ENCODE results near the gene CALHM6.

DNA sequence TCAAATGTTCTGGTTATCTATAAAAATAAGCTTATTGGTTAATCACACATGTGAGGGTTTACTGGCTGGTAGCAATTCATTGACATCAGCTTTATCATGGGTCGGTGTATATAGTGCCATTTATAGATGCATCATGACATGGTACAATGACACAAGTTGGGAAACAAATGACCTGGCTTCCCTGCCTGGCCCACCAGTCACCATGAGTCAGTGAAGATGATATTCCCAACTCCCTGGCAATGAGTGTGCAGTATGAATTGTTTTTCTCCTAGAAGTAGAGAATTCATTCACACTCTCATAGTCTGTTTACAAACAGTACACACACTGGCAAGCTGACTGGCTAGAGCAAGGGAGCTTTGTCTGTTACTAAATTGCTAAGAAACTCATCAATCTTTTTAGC is 37.2 kb upstream of the CALHM6 start:
- TF ChIP-seq, protein P1, sequence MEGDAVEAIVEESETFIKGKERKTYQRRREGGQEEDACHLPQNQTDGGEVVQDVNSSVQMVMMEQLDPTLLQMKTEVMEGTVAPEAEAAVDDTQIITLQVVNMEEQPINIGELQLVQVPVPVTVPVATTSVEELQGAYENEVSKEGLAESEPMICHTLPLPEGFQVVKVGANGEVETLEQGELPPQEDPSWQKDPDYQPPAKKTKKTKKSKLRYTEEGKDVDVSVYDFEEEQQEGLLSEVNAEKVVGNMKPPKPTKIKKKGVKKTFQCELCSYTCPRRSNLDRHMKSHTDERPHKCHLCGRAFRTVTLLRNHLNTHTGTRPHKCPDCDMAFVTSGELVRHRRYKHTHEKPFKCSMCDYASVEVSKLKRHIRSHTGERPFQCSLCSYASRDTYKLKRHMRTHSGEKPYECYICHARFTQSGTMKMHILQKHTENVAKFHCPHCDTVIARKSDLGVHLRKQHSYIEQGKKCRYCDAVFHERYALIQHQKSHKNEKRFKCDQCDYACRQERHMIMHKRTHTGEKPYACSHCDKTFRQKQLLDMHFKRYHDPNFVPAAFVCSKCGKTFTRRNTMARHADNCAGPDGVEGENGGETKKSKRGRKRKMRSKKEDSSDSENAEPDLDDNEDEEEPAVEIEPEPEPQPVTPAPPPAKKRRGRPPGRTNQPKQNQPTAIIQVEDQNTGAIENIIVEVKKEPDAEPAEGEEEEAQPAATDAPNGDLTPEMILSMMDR (IDR thresholded peaks at IDR 0.05): no peak
- TF ChIP-seq EP300 (IDR thresholded peaks at IDR 0.05) (no peak), POLR2AphosphoS5 (IDR thresholded peaks at IDR 0.05) (no peak), POLR2A (IDR thresholded peaks at IDR 0.05) (no peak)
